Measurements from ENCODE around the gene NCKAP5L. TPM values are rescaled to one million over a fixed set of nuclear protein-coding genes. Genes with fewer than 3 reads are reported as not detected.
A peak's percentile ranks its signal among the peaks of the same experiment; 100 is the strongest.

Gene NCKAP5L, protein sequence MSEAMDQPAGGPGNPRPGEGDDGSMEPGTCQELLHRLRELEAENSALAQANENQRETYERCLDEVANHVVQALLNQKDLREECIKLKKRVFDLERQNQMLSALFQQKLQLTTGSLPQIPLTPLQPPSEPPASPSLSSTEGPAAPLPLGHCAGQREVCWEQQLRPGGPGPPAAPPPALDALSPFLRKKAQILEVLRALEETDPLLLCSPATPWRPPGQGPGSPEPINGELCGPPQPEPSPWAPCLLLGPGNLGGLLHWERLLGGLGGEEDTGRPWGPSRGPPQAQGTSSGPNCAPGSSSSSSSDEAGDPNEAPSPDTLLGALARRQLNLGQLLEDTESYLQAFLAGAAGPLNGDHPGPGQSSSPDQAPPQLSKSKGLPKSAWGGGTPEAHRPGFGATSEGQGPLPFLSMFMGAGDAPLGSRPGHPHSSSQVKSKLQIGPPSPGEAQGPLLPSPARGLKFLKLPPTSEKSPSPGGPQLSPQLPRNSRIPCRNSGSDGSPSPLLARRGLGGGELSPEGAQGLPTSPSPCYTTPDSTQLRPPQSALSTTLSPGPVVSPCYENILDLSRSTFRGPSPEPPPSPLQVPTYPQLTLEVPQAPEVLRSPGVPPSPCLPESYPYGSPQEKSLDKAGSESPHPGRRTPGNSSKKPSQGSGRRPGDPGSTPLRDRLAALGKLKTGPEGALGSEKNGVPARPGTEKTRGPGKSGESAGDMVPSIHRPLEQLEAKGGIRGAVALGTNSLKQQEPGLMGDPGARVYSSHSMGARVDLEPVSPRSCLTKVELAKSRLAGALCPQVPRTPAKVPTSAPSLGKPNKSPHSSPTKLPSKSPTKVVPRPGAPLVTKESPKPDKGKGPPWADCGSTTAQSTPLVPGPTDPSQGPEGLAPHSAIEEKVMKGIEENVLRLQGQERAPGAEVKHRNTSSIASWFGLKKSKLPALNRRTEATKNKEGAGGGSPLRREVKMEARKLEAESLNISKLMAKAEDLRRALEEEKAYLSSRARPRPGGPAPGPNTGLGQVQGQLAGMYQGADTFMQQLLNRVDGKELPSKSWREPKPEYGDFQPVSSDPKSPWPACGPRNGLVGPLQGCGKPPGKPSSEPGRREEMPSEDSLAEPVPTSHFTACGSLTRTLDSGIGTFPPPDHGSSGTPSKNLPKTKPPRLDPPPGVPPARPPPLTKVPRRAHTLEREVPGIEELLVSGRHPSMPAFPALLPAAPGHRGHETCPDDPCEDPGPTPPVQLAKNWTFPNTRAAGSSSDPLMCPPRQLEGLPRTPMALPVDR (N-terminal part only)
- total RNA-seq = 10 to 100 TPM; 10.1 to 13.2 TPM

DNA sequence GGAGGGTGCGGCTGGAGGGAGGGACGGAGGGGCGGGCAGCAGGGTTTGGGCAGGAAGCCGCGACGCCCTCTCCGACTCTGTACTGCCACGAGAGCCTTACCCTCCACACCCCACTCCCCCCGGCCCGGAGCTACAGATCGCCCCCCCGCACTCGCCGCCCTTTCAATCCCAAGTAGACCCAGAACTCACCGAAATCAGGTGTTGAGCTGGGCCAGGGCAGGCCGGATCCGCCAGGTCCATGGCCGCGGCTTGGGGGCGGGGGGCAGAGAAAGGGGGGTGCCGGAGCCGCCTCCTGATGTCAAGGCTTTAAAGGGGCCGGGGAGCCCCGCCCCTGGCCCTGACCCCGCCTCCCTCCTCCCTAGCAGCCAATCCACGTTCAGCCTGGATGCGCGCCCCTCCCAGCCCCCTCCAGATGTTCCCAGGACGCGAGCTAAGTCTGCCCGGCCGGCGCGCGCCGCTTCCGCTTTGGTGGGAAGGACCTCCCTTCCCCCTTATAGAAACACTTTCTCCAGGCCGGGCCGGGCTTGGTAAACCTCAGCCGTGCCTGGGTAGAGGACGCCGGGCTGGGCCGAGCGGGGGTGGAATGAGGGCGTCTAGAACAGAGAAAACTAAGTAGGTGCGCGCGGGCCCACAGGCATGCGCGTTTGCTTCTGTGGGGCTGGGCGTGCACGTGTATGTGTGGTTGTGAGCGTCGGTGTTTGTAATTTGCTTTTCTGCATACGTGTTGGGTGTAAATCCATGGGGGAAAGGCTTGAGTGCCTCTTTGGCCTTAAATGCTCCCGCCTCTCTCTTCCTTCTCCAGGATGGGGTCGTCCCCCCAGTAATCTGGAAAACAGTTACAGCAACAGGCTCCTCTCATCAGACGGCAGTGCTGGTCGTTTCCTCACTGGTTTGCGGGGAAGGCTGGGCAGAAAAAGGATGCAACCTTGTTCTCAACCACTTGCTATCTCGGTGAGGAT lies at the start of gene NCKAP5L:
TSS of gene NCKAP5L (minus strand) at position 281 of the 959 bp plus-strand sequence. CDS start 24,369 bp downstream, outside the sequence.
- 0 to 1% methylated on average over 34 to 59 of the region's 61 CpGs for WGBS, 2 donors

DNA sequence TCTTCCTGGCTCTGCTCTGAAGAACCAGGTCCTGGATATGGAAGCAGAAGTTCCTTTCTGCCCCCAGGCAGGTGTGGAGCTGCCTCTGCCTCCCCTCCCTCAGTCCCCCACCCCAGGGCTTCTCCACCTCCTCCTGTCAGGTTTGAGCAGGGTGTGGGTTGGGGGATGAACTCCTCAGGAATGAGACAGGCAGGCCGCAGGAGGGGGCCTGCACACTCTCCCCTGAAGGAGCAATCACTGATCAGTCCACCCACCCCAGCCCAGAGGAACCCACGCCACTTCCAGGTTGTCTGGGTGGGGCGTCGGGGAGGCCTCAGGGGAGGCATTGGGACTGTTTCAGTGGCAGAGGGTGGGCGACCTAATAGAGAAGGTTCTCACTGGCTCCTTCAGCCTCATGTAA lies 48.9 kb upstream of the NCKAP5L start:
- no peaks in the 10 kb centered on the region for H3K9me3 ChIP-seq
- no peak overlapping the region for H3K4me3 ChIP-seq
- TF ChIP-seq POLR2A (IDR thresholded peaks at IDR 0.05) = no peak
- TF ChIP-seq, protein P1, sequence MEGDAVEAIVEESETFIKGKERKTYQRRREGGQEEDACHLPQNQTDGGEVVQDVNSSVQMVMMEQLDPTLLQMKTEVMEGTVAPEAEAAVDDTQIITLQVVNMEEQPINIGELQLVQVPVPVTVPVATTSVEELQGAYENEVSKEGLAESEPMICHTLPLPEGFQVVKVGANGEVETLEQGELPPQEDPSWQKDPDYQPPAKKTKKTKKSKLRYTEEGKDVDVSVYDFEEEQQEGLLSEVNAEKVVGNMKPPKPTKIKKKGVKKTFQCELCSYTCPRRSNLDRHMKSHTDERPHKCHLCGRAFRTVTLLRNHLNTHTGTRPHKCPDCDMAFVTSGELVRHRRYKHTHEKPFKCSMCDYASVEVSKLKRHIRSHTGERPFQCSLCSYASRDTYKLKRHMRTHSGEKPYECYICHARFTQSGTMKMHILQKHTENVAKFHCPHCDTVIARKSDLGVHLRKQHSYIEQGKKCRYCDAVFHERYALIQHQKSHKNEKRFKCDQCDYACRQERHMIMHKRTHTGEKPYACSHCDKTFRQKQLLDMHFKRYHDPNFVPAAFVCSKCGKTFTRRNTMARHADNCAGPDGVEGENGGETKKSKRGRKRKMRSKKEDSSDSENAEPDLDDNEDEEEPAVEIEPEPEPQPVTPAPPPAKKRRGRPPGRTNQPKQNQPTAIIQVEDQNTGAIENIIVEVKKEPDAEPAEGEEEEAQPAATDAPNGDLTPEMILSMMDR (IDR thresholded peaks at IDR 0.05) = no peak
- ATAC-seq = no peak
- DNase-seq = no peak
- no peaks in the 10 kb centered on the region for H3K36me3 ChIP-seq (replicated peaks in 1 of 2; ENCODE audit: insufficient read depth in 1 of 2, low read depth in 2 of 2)
- 63 to 77% methylated on average over 4 to 5 of the region's 5 CpGs for WGBS, 2 donors
- no peaks in the 10 kb centered on the region for H3K4me1 ChIP-seq
- no peak overlapping the region for H3K27ac ChIP-seq
- H3K27me3 ChIP-seq = no peaks in the 10 kb centered on the region
- intact Hi-C loops (cut with DNase I) = no loop called here

More for the DNA sequence above, at the start of gene NCKAP5L:
- peak; percentile 94 to 97 (median 96) for DNase-seq
- Histone ChIP-seq H3K27me3 (no peaks in the 10 kb centered on the region), H3K4me3 (peak within 1 kb of the TSS; percentile 80 to 89), H3K9me3 (no peaks in the 10 kb centered on the region), H3K27ac (peak within 1 kb of the TSS; percentile 71 to 91 (median 82)), H3K36me3 (replicated peaks in 1 of 2; ENCODE audit: insufficient read depth in 1 of 2, low read depth in 2 of 2) (no peaks in the 10 kb centered on the region), H3K4me1 (peaks cover 21% of the 10 kb centered on the region)
- intact Hi-C loops (cut with DNase I) = no loop called here
- peak; percentile 57 to 79 (median 78) for TF ChIP-seq POLR2A (IDR thresholded peaks at IDR 0.05)
- TF ChIP-seq, protein P1 (IDR thresholded peaks at IDR 0.05) = no peak
- ATAC-seq = peak; percentile 96

DNA sequence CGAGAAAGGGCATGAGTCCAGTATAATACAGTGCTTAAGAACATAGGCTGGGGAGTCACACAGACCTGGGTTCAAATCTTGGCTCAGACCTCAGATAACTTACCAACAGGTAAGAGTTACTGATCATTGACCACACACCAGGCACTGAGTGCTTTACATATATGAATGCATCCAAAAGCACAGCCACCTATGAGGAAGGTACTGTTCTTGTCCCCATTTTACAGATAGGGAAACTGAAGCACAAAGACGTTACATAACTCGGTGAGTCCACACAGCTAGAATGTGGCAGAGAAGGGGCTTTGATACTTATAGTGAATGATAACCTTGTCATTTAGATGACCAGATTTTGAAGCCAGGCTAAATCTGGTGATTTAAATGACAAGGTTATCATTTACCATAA lies 47.9 kb upstream of the NCKAP5L start:
- no peak for DNase-seq
- no peaks in the 10 kb centered on the region for H3K9me3 ChIP-seq
- no peaks in the 10 kb centered on the region for H3K4me1 ChIP-seq
- TF ChIP-seq, protein P1 (IDR thresholded peaks at IDR 0.05) = no peak
- TF ChIP-seq POLR2A (IDR thresholded peaks at IDR 0.05) = no peak
- no peaks in the 10 kb centered on the region for H3K27me3 ChIP-seq
- H3K4me3 ChIP-seq = no peak overlapping the region
- intact Hi-C loops (cut with DNase I) = no loop called here
- WGBS, 2 donors = 89 to 90% methylated on average over 3 of the region's 3 CpGs
- H3K27ac ChIP-seq = no peak overlapping the region
- no peaks in the 10 kb centered on the region for H3K36me3 ChIP-seq (replicated peaks in 1 of 2; ENCODE audit: insufficient read depth in 1 of 2, low read depth in 2 of 2)
- ATAC-seq = no peak

All from body of pancreas (tissue), 4 donors.